RWPE2 (cell line): Measurements from ENCODE around the gene NR2F1-AS1.

ENCODE experiments used
- ATAC-seq: fragments of 200-7000 bp; cut with Tn5 transposase; 3 replicates; pipeline ENCODE4 v1.9.1; 2021; ENCODE audit warnings: low read depth
- DNase-seq: peaks from one replicate; pipeline ENCODE4 v3.0.0-alpha.2; 2020; ENCODE audit warnings: low spot score
- H3K27ac ChIP-seq: fragments of 450-650 bp; 2 replicates; pipeline ENCODE4 v1.5.1; 2017; ENCODE audit warnings: mild to moderate bottlenecking; ENCODE audit not compliant: poor library complexity, severe bottlenecking
- H3K27me3 ChIP-seq: fragments of 250-450 bp; sonication (Bioruptor Pico); 2 replicates; pipeline ENCODE4 v1.5.1; 2021; ENCODE audit warnings: mild to moderate bottlenecking, moderate library complexity; ENCODE audit not compliant: insufficient read depth, poor library complexity, severe bottlenecking
- H3K36me3 ChIP-seq: fragments of 250-450 bp; sonication (Bioruptor Pico); 2 replicates; pipeline ENCODE4 v1.5.1; 2020; ENCODE audit warnings: low read depth, mild to moderate bottlenecking, moderate library complexity
- H3K4me1 ChIP-seq: fragments of 250-450 bp; sonication (Bioruptor Pico); 2 replicates; pipeline ENCODE4 v1.5.1; 2021; ENCODE audit warnings: mild to moderate bottlenecking, moderate library complexity; ENCODE audit not compliant: insufficient read depth, poor library complexity, severe bottlenecking
- H3K4me3 ChIP-seq: fragments of 250-450 bp; sonication (Bioruptor Pico); 2 replicates; pipeline ENCODE4 v1.5.1; 2021; ENCODE audit warnings: mild to moderate bottlenecking, moderate library complexity; ENCODE audit not compliant: severe bottlenecking
- H3K9me3 ChIP-seq: fragments of 250-450 bp; sonication (Bioruptor Pico); 2 replicates; pipeline ENCODE4 v1.5.1; 2021; ENCODE audit warnings: mild to moderate bottlenecking, moderate library complexity; ENCODE audit not compliant: severe bottlenecking
- CTCF ChIP-seq: fragments of 450-650 bp; IDR thresholded peaks from one replicate; pipeline ENCODE4 v1.5.1; 2017; ENCODE audit warnings: mild to moderate bottlenecking, moderate library complexity; ENCODE audit not compliant: poor library complexity, severe bottlenecking

The NR2F1-AS1 gene

GRCh38 chr5:93580927-93581445 lies at the start of gene NR2F1-AS1:
Gene NR2F1-AS1 (minus strand): TSS chr5:93581219.
- Histone ChIP-seq H3K27ac (peak within 1 kb of the TSS; percentile 7), H3K4me1 (no peaks in the 10 kb centered on the region), H3K27me3 (peaks cover 8% of the 10 kb centered on the region), H3K4me3 (peak within 1 kb of the TSS; percentile 91), H3K9me3 (no peaks in the 10 kb centered on the region), H3K36me3 (no peaks in the 10 kb centered on the region)
- DNase-seq (no peak), ATAC-seq (peak; percentile 4; the same call in 2 of the 3 replicates)
- TF ChIP-seq CTCF = no peak

- no peak overlapping the region for H3K4me3 ChIP-seq
- ATAC-seq = no peak
- no peak overlapping the region for H3K27ac ChIP-seq
- no peaks in the 10 kb centered on the region for H3K36me3 ChIP-seq
- DNase-seq = no peak
- no peaks in the 10 kb centered on the region for H3K4me1 ChIP-seq
- no peak for TF ChIP-seq CTCF
- H3K9me3 ChIP-seq = no peaks in the 10 kb centered on the region
- no peaks in the 10 kb centered on the region for H3K27me3 ChIP-seq
Observed at GRCh38 chr5:93626801-93627200, 45.8 kb upstream of the NR2F1-AS1 start.

- Histone ChIP-seq H3K36me3 (no peaks in the 10 kb centered on the region), H3K4me3 (no peak overlapping the region), H3K4me1 (no peaks in the 10 kb centered on the region), H3K9me3 (no peaks in the 10 kb centered on the region), H3K27me3 (no peaks in the 10 kb centered on the region), H3K27ac (no peak overlapping the region)
- ATAC-seq = no peak
- TF ChIP-seq CTCF = no peak
- DNase-seq = no peak
Observed at GRCh38 chr5:93623153-93623552, 42.1 kb upstream of the NR2F1-AS1 start.

GRCh38 chr5:93622240-93622885 lies 41.3 kb upstream of the NR2F1-AS1 start:
- H3K4me1 ChIP-seq = no peaks in the 10 kb centered on the region
- no peaks in the 10 kb centered on the region for H3K9me3 ChIP-seq
- no peaks in the 10 kb centered on the region for H3K27me3 ChIP-seq
- H3K27ac ChIP-seq = peak overlapping the region; percentile 34
- DNase-seq (no peak), ATAC-seq (no peak)
- no peaks in the 10 kb centered on the region for H3K36me3 ChIP-seq
- no peak for TF ChIP-seq CTCF
- H3K4me3 ChIP-seq = no peak overlapping the region

GRCh38 chr5:93621327-93621798 lies 40.3 kb upstream of the NR2F1-AS1 start:
- H3K27me3 ChIP-seq = no peaks in the 10 kb centered on the region
- ATAC-seq (peak; percentile 84), DNase-seq (peak; percentile 83)
- H3K36me3 ChIP-seq = no peaks in the 10 kb centered on the region
- no peak for TF ChIP-seq CTCF
- H3K4me1 ChIP-seq = no peaks in the 10 kb centered on the region
- H3K9me3 ChIP-seq = no peaks in the 10 kb centered on the region
- peak overlapping the region; percentile 46 for H3K4me3 ChIP-seq
- H3K27ac ChIP-seq = peak overlapping the region; percentile 34
